ENCODE data around the gene APOH. TPM values are rescaled to one million over a fixed set of nuclear protein-coding genes. Genes with fewer than 3 reads are reported as not detected.

The APOH gene
- total and polyA plus RNA-seq, 2 of the 13 experiments (the other 11 are each of a cell fraction or from before 2014, with no cell fraction given): 4,846 to 5,748 TPM

GRCh38 chr17:66214884-66215528, 14.2 kb downstream of the APOH start:
- Histone ChIP-seq H3K4me3 (replicated peaks in 1 of 3; ENCODE audit: insufficient read depth in 1 of 3, low read depth in 2 of 3, low read length in 3 of 3) (no peak overlapping the region), H3K4me2 (ENCODE audit: low read depth, low read length) (no peak overlapping the region), H2AFZ (ENCODE audit: low read length) (no peak overlapping the region), H3K27ac (ENCODE audit: extremely low read length, insufficient read depth, low read length) (no peak overlapping the region), H3K27me3 (ENCODE audit: control insufficient read depth in 1 of 2, insufficient read depth in 2 of 2, low read length in 2 of 2) (no peaks in the 10 kb centered on the region), H3K9ac (ENCODE audit: insufficient read depth, low read depth, low read length) (no peak overlapping the region), H4K20me1 (ENCODE audit: insufficient read depth, low read length) (peaks cover 4% of the 10 kb centered on the region), H3K4me1 (ENCODE audit: insufficient read depth, low read length) (peaks cover 53% of the 10 kb centered on the region), H3K9me3 (ENCODE audit: low read length) (no peaks in the 10 kb centered on the region), H3K36me3 (replicated peaks in 1 of 2; ENCODE audit: control insufficient read depth in 1 of 2, insufficient read depth in 2 of 2, low read length in 2 of 2) (peaks cover 26 to 75% of the 10 kb centered on the region in 2 experiments), H3K79me2 (ENCODE audit: insufficient read depth, low read length) (peaks cover 2% of the 10 kb centered on the region)
- BruUV-seq (replicated peaks): no TSS peak
- TF ChIP-seq FIP1L1 (IDR thresholded peaks at IDR 0.05; ENCODE audit: borderline replicate concordance, insufficient read depth, low read depth, low read length) (no peak), PRDM4 (CRISPR knock-in tag; IDR thresholded peaks at IDR 0.05; ENCODE audit: borderline replicate concordance) (no peak), SIN3A (IDR thresholded peaks at IDR 0.05; ENCODE audit: borderline replicate concordance, low read depth, low read length) (peak; percentile 45; the same call in 1 of the 2 replicates), POLR2G (IDR thresholded peaks at IDR 0.05; ENCODE audit: low read depth, low read length) (peak; percentile 29; the same call in 1 of the 2 replicates), SSRP1 (CRISPR knock-in tag; IDR thresholded peaks at IDR 0.05) (0 out of 2 replicates have a peak, but pooled peaks have one; percentile 38), NCOA2 (CRISPR knock-in tag; IDR thresholded peaks at IDR 0.05) (no peak), RBM22 (optimal IDR thresholded peaks at IDR 0.05; ENCODE audit: low read length) (peak; percentile 61), BHLHE40 (IDR thresholded peaks at IDR 0.05; ENCODE audit: low read length) (no peak), ZNF883 (CRISPR knock-in tag; IDR thresholded peaks at IDR 0.05; ENCODE audit: not compliant biosample characterization) (no peak), ZSCAN22 (CRISPR knock-in tag; IDR thresholded peaks at IDR 0.05) (no peak), IKZF4 (CRISPR knock-in tag; IDR thresholded peaks at IDR 0.05; ENCODE audit: borderline replicate concordance, low read depth, not compliant biosample characterization) (no peak), CSRNP2 (CRISPR knock-in tag; conservative IDR thresholded peaks at IDR 0.05; ENCODE audit: low read depth) (0 out of 2 replicates have a peak, but pooled peaks have one; percentile 48), MXD3 (CRISPR knock-in tag; IDR thresholded peaks at IDR 0.05) (no peak), ZNF296 (CRISPR knock-in tag; conservative IDR thresholded peaks at IDR 0.05) (no peak), TGIF2 (CRISPR knock-in tag; IDR thresholded peaks at IDR 0.05) (0 out of 2 replicates have a peak, but pooled peaks have one; percentile 57), RBFOX2 (IDR thresholded peaks at IDR 0.05; ENCODE audit: low read depth, low read length) (peak; percentile 67), POLR2A (IDR thresholded peaks at IDR 0.05; ENCODE audit: insufficient read depth in 1 of 2, low read depth in 2 of 2, low read length in 2 of 2) (peak; percentile 35 to 52; a peak in 3 of 4 replicates)
- FAIRE-seq (no peak), DNase-seq (ENCODE audit: low spot score) (no peak), ATAC-seq (no peak; the same call in 2 of the 3 replicates)
- ChIA-PET POLR2A (interaction anchor here (1.2 kb wide), 1 partner anchor 8 kb away, joined by 3 read pairs; no protein-coding TSS in a partner anchor), CTCF (ENCODE audit: low intra/inter-chr PET ratio, low total read pairs) (no interaction called here)
- in situ Hi-C loops (cut with HindIII; ENCODE audit: extremely low pct_ligation_motif_present, low pct_unique_long_range_greater_than_20kb): no loop called here
- intact Hi-C loops (cut with micrococcal nuclease; ENCODE audit: unreplicated experiment): no loop called here
- WGBS (ENCODE audit: low lambda C conversion rate): over 99% methylated on average over 5 of the region's 5 CpGs

Data from HepG2 (cell line).